Smooth muscle cell (in vitro differentiated cells): ENCODE measurements around the gene PSMB2. TPM values are rescaled to one million over a fixed set of nuclear protein-coding genes. Genes with fewer than 3 reads are reported as not detected.

Experiments
- DNase-seq: peaks from one replicate; lab custom pipeline; 2025; ENCODE audit not compliant: unreplicated experiment; lab: John Stamatoyannopoulos, UW
- H2AFZ ChIP-seq: fragments of 200-600 bp; sonication (generic); 2 replicates; pipeline ENCODE4 v1.6.0; 2016; ENCODE audit warnings: antibody characterized with exemption, low read depth, mild to moderate bottlenecking
- H3F3A ChIP-seq: fragments of 200-600 bp; sonication (generic); 2 replicates; pipeline ENCODE4 v1.6.0; 2017; ENCODE audit warnings: antibody characterized with exemption, low read depth
- H3K27ac ChIP-seq: fragments of 200-600 bp; sonication (generic); 2 replicates; pipeline ENCODE4 v1.5.1; 2016; ENCODE audit warnings: low read depth, mild to moderate bottlenecking
- H3K27me3 ChIP-seq: fragments of 200-600 bp; sonication (generic); 2 replicates; pipeline ENCODE4 v1.6.1; 2016; ENCODE audit warnings: low read depth, mild to moderate bottlenecking
- H3K36me3 ChIP-seq: fragments of 200-600 bp; sonication (generic); 2 replicates; pipeline ENCODE4 v1.5.1; 2016; ENCODE audit warnings: low read depth
- H3K4me1 ChIP-seq: fragments of 200-600 bp; sonication (generic); 2 replicates; pipeline ENCODE4 v1.5.1; 2016; ENCODE audit warnings: low read depth
- H3K4me2 ChIP-seq: fragments of 200-600 bp; sonication (generic); 2 replicates; pipeline ENCODE4 v1.6.0; 2016; ENCODE audit warnings: mild to moderate bottlenecking
- H3K4me3 ChIP-seq: fragments of 200-600 bp; sonication (generic); 2 replicates; pipeline ENCODE4 v1.5.1; 2016; ENCODE audit warnings: mild to moderate bottlenecking
- H3K79me2 ChIP-seq: fragments of 200-600 bp; sonication (generic); 2 replicates; pipeline ENCODE4 v1.6.0; 2016; ENCODE audit warnings: low read depth, mild to moderate bottlenecking
- H3K9ac ChIP-seq: fragments of 200-600 bp; sonication (generic); 2 replicates; pipeline ENCODE4 v1.6.0; 2016; ENCODE audit warnings: low read depth
- H3K9me3 ChIP-seq: fragments of 200-600 bp; sonication (generic); replicated peaks from 2 replicates; pipeline ENCODE4 v1.5.1; 2016; ENCODE audit warnings: low read depth
- H4K20me1 ChIP-seq: fragments of 200-600 bp; sonication (generic); 2 replicates; pipeline ENCODE4 v1.6.0; 2016; ENCODE audit warnings: low read depth
- WGBS: methylation state at CpG from one replicate; pipeline ENCODE4 v1.1.7; 2016; ENCODE audit warnings: low lambda C conversion rate; 5-methylcytosine and 5-hydroxymethylcytosine counted together
- polyA plus RNA-seq: library from polyadenylated mRNA; unstranded; fragments of >200 nt; fragmentation: Nextera tagmentation; extraction: Ambion mirVana; gene quantifications from 2 replicates; pipeline ENCODE4 v1.2.1, GENCODE V29; 2016
- total RNA-seq: library from RNA; depleted of rRNA; stranded (reverse); fragments of >200 nt; gene quantifications from 2 replicates; pipeline ENCODE4 v1.2.3, GENCODE V29; 2014
- TF ChIP-seq, protein P1 (sequence below): fragments of 200-600 bp; sonication (generic); IDR thresholded peaks from 2 replicates; pipeline ENCODE4 v1.5.1; 2017; ENCODE audit warnings: borderline replicate concordance, mild to moderate bottlenecking, antibody characterized with exemption; ENCODE audit not compliant: insufficient read depth, poor library complexity, severe bottlenecking

Gene PSMB2
- total and polyA plus RNA-seq, 2 experiments from 2014 or later = 51.6 to 110 TPM

DNA sequence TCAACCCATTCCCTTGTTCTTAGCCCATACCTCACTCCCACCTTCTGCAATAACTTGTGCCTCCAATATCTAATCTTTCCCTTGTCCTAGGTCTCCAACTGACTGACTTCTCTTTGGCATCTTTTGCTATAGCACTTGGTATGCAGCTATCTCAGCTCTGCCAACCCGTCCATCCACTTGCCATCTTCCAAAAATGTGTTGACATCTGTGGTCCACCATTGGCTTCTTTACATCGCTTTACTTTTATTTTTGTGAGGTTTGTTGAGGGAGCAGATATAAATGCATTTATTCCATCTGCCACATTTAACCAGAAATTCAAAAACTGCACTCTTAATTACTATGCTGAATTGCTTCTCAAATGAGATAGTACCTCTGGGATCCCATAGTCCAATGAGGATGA lies 24.9 kb upstream of the PSMB2 start:
- no peaks in the 10 kb centered on the region for H4K20me1 ChIP-seq
- TF ChIP-seq, protein P1, sequence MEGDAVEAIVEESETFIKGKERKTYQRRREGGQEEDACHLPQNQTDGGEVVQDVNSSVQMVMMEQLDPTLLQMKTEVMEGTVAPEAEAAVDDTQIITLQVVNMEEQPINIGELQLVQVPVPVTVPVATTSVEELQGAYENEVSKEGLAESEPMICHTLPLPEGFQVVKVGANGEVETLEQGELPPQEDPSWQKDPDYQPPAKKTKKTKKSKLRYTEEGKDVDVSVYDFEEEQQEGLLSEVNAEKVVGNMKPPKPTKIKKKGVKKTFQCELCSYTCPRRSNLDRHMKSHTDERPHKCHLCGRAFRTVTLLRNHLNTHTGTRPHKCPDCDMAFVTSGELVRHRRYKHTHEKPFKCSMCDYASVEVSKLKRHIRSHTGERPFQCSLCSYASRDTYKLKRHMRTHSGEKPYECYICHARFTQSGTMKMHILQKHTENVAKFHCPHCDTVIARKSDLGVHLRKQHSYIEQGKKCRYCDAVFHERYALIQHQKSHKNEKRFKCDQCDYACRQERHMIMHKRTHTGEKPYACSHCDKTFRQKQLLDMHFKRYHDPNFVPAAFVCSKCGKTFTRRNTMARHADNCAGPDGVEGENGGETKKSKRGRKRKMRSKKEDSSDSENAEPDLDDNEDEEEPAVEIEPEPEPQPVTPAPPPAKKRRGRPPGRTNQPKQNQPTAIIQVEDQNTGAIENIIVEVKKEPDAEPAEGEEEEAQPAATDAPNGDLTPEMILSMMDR = no peak
- H3K4me1 ChIP-seq = no peaks in the 10 kb centered on the region
- no peak overlapping the region for H3K4me3 ChIP-seq
- H3K9me3 ChIP-seq = no peaks in the 10 kb centered on the region
- DNase-seq = no peak
- no peak overlapping the region for H2AFZ ChIP-seq
- H3K4me2 ChIP-seq = no peak overlapping the region
- no peak overlapping the region for H3K27ac ChIP-seq
- H3K36me3 ChIP-seq = no peaks in the 10 kb centered on the region
- H3K79me2 ChIP-seq = no peaks in the 10 kb centered on the region
- no peak overlapping the region for H3K9ac ChIP-seq
- H3F3A ChIP-seq = no peaks in the 10 kb centered on the region
- 86% methylated on average over 2 of the region's 2 CpGs for WGBS
- H3K27me3 ChIP-seq = peaks cover 17% of the 10 kb centered on the region

DNA sequence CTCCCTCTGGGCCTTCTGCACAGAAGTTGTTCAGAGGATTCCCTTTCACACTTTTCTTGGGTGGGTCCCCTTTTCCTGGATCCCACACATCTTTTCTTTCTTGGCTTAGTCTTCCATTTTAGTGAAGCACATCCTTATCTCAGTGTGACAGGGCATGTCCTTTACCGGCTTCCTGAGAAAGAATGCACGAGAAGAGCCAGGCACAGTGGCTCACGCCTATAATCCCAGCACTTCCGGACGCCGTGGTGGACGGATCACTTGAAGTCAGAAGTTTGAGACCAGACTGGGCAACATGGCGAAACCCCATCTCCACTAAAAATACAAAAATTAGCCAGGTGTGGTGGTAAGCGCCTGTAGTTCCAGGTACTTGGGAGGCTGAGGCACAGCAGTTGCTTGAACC lies 22.1 kb upstream of the PSMB2 start:
- TF ChIP-seq, protein P1 = no peak
- Histone ChIP-seq H3F3A (no peaks in the 10 kb centered on the region), H3K27ac (no peak overlapping the region), H3K79me2 (no peaks in the 10 kb centered on the region), H3K4me2 (no peak overlapping the region), H2AFZ (no peak overlapping the region), H4K20me1 (no peaks in the 10 kb centered on the region), H3K36me3 (no peaks in the 10 kb centered on the region), H3K9me3 (no peaks in the 10 kb centered on the region), H3K4me3 (no peak overlapping the region), H3K27me3 (peaks cover 17% of the 10 kb centered on the region), H3K9ac (no peak overlapping the region), H3K4me1 (no peaks in the 10 kb centered on the region)
- DNase-seq = no peak
- 72% methylated on average over 9 of the region's 9 CpGs for WGBS

DNA sequence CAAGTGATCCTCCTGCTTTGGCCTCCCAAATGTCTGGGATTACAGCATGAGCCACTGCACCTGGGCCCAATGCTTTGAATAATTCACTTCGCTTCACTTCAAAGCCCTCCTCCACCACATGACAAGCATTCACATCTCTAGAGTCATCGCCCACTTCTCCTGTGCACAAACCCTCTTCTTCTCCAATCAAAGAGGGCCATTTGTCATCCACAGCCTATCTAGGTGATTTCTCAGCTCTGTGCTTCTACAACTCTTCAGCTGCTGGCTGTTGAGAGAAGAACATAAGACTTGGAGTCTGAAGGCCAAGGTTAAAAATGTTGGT lies 20.1 kb upstream of the PSMB2 start:
- Histone ChIP-seq H2AFZ (no peak overlapping the region), H3K9me3 (no peaks in the 10 kb centered on the region), H3K36me3 (no peaks in the 10 kb centered on the region), H3K9ac (no peak overlapping the region), H3K4me3 (no peak overlapping the region), H3K27ac (no peak overlapping the region), H3K27me3 (peaks cover 8% of the 10 kb centered on the region), H3K79me2 (no peaks in the 10 kb centered on the region), H3K4me1 (no peaks in the 10 kb centered on the region), H4K20me1 (no peaks in the 10 kb centered on the region), H3F3A (no peaks in the 10 kb centered on the region), H3K4me2 (no peak overlapping the region)
- 96% methylated on average over 2 of the region's 2 CpGs for WGBS
- no peak for DNase-seq
- TF ChIP-seq, protein P1 = no peak

DNA sequence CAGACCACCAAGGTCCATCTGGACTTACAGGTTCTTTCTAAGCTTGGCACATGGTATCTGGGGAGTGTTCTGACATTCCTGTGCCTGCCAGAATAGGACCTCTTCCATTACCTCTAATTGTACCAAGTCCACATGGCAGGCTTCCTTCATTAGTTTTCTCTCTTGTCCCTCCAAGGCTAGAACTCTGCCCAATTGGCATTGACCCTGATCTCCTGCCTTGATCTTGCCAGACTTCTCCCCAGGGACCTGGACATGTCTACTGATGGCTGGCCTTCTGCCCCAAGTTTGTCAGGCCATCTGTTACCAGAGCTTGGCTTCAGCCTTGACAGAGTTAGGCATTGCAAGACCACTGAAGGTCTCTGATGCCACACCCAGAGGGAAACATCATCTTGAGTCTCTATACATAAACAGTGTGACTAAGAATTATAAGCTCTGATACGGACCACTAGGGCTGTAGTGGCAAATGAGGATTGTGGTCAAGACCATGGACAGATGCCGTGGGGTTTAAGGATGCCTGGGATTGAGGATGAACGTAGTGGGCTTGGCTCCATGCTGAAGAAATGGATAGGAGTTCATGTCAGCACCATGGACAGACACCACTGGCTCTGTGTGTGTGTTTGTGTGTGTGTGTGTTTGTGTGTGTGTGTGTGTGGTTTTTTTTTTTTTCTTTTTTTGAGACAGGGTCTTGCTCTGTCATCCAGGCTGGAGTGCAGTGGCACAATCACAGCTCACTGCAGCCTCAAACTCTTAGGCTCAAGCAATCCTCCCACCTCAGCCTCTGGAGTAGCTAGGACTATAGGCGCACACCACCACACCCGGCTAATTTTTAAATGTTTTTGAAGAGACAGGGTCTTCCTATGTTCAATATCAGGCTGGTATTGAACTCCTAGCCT lies 19.5 kb upstream of the PSMB2 start:
- WGBS = 57% methylated on average over 5 of the region's 5 CpGs
- TF ChIP-seq, protein P1 = no peak
- Histone ChIP-seq H3K4me1 (no peaks in the 10 kb centered on the region), H3K9me3 (no peaks in the 10 kb centered on the region), H3K79me2 (no peaks in the 10 kb centered on the region), H3K4me2 (no peak overlapping the region), H3K9ac (no peak overlapping the region), H3K4me3 (no peak overlapping the region), H3K27me3 (peaks cover 5% of the 10 kb centered on the region), H3K36me3 (no peaks in the 10 kb centered on the region), H4K20me1 (no peaks in the 10 kb centered on the region), H3K27ac (no peak overlapping the region), H2AFZ (no peak overlapping the region), H3F3A (no peaks in the 10 kb centered on the region)
- DNase-seq = no peak
